Gastrocnemius medialis (tissue), 4 donors: ENCODE data around the gene SLAIN2. TPM values are rescaled to one million over a fixed set of nuclear protein-coding genes. Genes with fewer than 3 reads are reported as not detected.

ENCODE experiments used
- ATAC-seq, 2 donors: fragments of 150-250 bp; one replicate each; pipeline ENCODE4 v1.9.1; 2016
- DNase-seq, 2 donors: peaks; one replicate each; pipeline ENCODE4 v3.0.0-alpha.2; 2019
- H3K27ac ChIP-seq, 4 donors: fragments of 200-600 bp; sonication (generic); 1 replicate in 1 of 4; 2 replicates in 3 of 4; pipeline ENCODE4 v1.5.1; 2016 to 2018; ENCODE audit warnings: mild to moderate bottlenecking in 2 of 4, moderate library complexity in 1 of 4
- H3K27me3 ChIP-seq, 3 donors: fragments of 200-600 bp; sonication (generic) in 2 of 3; 1 replicate in 1 of 3; 2 replicates in 2 of 3; pipeline versions ENCODE4 v1.5.1 to v1.6.0; 2016 to 2019; ENCODE audit warnings: mild to moderate bottlenecking in 1 of 3, moderate library complexity in 1 of 3
- H3K36me3 ChIP-seq, 2 donors: fragments of 200-600 bp; sonication (generic) in 1 of 2; one replicate each; pipeline ENCODE4 v1.5.1; 2017 to 2018
- H3K4me1 ChIP-seq, 2 donors: fragments of 200-600 bp; sonication (generic) in 1 of 2; one replicate each; pipeline ENCODE4 v1.5.1; 2016 to 2017; ENCODE audit warnings: mild to moderate bottlenecking in 2 of 2
- H3K4me3 ChIP-seq, 4 donors: fragments of 200-600 bp; sonication (generic) in 3 of 4; 1 replicate in 1 of 4; 2 replicates in 3 of 4; pipeline ENCODE4 v1.5.1; 2016 to 2019; ENCODE audit warnings: mild to moderate bottlenecking in 2 of 4
- H3K9me3 ChIP-seq, 3 donors: fragments of 200-600 bp; sonication (generic) in 2 of 3; 1 replicate in 1 of 3; 2 replicates in 2 of 3; pipeline ENCODE4 v1.5.1; 2016 to 2019
- CTCF ChIP-seq, 5 experiments: fragments of 450-650 bp in 3 of 5; fragments of 200-600 bp in 2 of 5; sonication (generic) in 2 of 5; IDR thresholded peaks in 4 of 5; conservative IDR thresholded peaks in 1 of 5; 1 replicate in 4 of 5; 2 replicates in 1 of 5; pipeline ENCODE4 v1.5.1; 2016 to 2019; ENCODE audit warnings: antibody characterized with exemption in 5 of 5, mild to moderate bottlenecking in 3 of 5, moderate library complexity in 3 of 5
- POLR2A ChIP-seq, 2 donors: fragments of 450-650 bp; IDR thresholded peaks; one replicate each; pipeline ENCODE4 v1.6.1; 2017; ENCODE audit warnings: antibody characterized with exemption in 2 of 2, mild to moderate bottlenecking in 2 of 2, moderate library complexity in 2 of 2
- in situ Hi-C, 4 donors: fragments of 200-750 bp; cut with MboI; loops; one replicate each; pipeline versions ENCODE4 v1.15.0 to v1.8.0; 2017; ENCODE audit warnings: low sequenced_read_pairs in 4 of 4
- intact Hi-C: fragments of 100-400 bp; cut with DNase I; formaldehyde crosslinking; loops from one replicate; pipeline ENCODE4 v1.15.1; 2023; ENCODE audit warnings: low total_unique reads
- total RNA-seq, 4 donors: library from RNA; depleted of rRNA; stranded (reverse); fragments of >200 nt; gene quantifications; one replicate each; pipeline versions ENCODE4 v1.1.0 to v1.2.3, GENCODE V29; 2016

SLAIN2 gene
- total RNA-seq, 4 donors from 2014 or later: 64.3 to 211 (median 138) TPM

- in situ Hi-C loops: no loop called here
- H3K9me3 ChIP-seq: no peaks in the 10 kb centered on the region
Measured at GRCh38 chr4:48367016-48367415, 25.7 kb downstream of the SLAIN2 start.

GRCh38 chr4:48368389-48368788, 27.1 kb downstream of the SLAIN2 start:
- Histone ChIP-seq H3K27ac (no peak overlapping the region), H3K36me3 (no peaks in the 10 kb centered on the region), H3K4me3 (no peak overlapping the region), H3K9me3 (no peaks in the 10 kb centered on the region), H3K27me3 (no peaks in the 10 kb centered on the region), H3K4me1 (peaks cover 15 to 21% of the 10 kb centered on the region in 2 donors)
- intact Hi-C loops: no loop called here
- in situ Hi-C loops: no loop called here
- no peak for ATAC-seq
- no peak for DNase-seq
- no peak for TF ChIP-seq POLR2A (IDR thresholded peaks at IDR 0.05)
- TF ChIP-seq CTCF (IDR thresholded peaks at IDR 0.05 in 4 of 5, conservative IDR thresholded peaks at IDR 0.05 in 1 of 5): no peak

More at GRCh38 chr4:48367016-48367415, 25.7 kb downstream of the SLAIN2 start:
- Histone ChIP-seq H3K27me3 (no peaks in the 10 kb centered on the region), H3K4me1 (peaks cover 17 to 21% of the 10 kb centered on the region in 2 donors), H3K4me3 (no peak overlapping the region), H3K27ac (no peak overlapping the region), H3K36me3 (no peaks in the 10 kb centered on the region)
- DNase-seq: no peak
- peak in 1 of 2 donors; percentile 39 for ATAC-seq
- intact Hi-C loops: no loop called here
- TF ChIP-seq CTCF (IDR thresholded peaks at IDR 0.05 in 4 of 5, conservative IDR thresholded peaks at IDR 0.05 in 1 of 5): no peak
- TF ChIP-seq POLR2A (IDR thresholded peaks at IDR 0.05): no peak

- in situ Hi-C loops (no loop called here), intact Hi-C loops (no loop called here)
- H3K27me3 ChIP-seq: no peaks in the 10 kb centered on the region
- DNase-seq: no peak
- no peaks in the 10 kb centered on the region for H3K9me3 ChIP-seq
- no peak for ATAC-seq
- H3K4me3 ChIP-seq: no peak overlapping the region
- TF ChIP-seq CTCF (IDR thresholded peaks at IDR 0.05 in 4 of 5, conservative IDR thresholded peaks at IDR 0.05 in 1 of 5) (no peak), POLR2A (IDR thresholded peaks at IDR 0.05) (no peak)
- peaks cover 15 to 21% of the 10 kb centered on the region in 2 donors for H3K4me1 ChIP-seq
- no peaks in the 10 kb centered on the region for H3K36me3 ChIP-seq
- no peak overlapping the region for H3K27ac ChIP-seq
Measured at GRCh38 chr4:48369248-48369647, 27.9 kb downstream of the SLAIN2 start.

GRCh38 chr4:48369771-48370170, 28.4 kb downstream of the SLAIN2 start:
- Histone ChIP-seq H3K36me3 (no peaks in the 10 kb centered on the region), H3K27ac (no peak overlapping the region), H3K27me3 (no peaks in the 10 kb centered on the region), H3K4me1 (peaks cover 15 to 21% of the 10 kb centered on the region in 2 donors), H3K9me3 (no peaks in the 10 kb centered on the region), H3K4me3 (no peak overlapping the region)
- in situ Hi-C loops (no loop called here), intact Hi-C loops (no loop called here)
- DNase-seq (no peak), ATAC-seq (no peak)
- no peak for TF ChIP-seq CTCF (IDR thresholded peaks at IDR 0.05 in 4 of 5, conservative IDR thresholded peaks at IDR 0.05 in 1 of 5)
- no peak for TF ChIP-seq POLR2A (IDR thresholded peaks at IDR 0.05)
